ENCODE data around the gene IMPDH1. TPM values are rescaled to one million over a fixed set of nuclear protein-coding genes. Genes with fewer than 3 reads are reported as not detected.

The IMPDH1 gene
- total RNA-seq, 1 experiment from 2014 or later = 74.0 TPM

- CTCF ChIA-PET = interaction anchor here (0.6 kb wide), 1 partner anchor 24 kb away, joined by 3 read pairs; no protein-coding TSS in a partner anchor
- intact Hi-C loops (cut with micrococcal nuclease) = no loop called here
Observed at GRCh38 chr7:128450409-128450808, 40.6 kb upstream of the IMPDH1 start.

GRCh38 chr7:128448751-128449302, 39.0 kb upstream of the IMPDH1 start:
- TF ChIP-seq, protein P1, sequence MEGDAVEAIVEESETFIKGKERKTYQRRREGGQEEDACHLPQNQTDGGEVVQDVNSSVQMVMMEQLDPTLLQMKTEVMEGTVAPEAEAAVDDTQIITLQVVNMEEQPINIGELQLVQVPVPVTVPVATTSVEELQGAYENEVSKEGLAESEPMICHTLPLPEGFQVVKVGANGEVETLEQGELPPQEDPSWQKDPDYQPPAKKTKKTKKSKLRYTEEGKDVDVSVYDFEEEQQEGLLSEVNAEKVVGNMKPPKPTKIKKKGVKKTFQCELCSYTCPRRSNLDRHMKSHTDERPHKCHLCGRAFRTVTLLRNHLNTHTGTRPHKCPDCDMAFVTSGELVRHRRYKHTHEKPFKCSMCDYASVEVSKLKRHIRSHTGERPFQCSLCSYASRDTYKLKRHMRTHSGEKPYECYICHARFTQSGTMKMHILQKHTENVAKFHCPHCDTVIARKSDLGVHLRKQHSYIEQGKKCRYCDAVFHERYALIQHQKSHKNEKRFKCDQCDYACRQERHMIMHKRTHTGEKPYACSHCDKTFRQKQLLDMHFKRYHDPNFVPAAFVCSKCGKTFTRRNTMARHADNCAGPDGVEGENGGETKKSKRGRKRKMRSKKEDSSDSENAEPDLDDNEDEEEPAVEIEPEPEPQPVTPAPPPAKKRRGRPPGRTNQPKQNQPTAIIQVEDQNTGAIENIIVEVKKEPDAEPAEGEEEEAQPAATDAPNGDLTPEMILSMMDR (IDR thresholded peaks at IDR 0.05; ENCODE audit: unreplicated experiment) = no peak
- intact Hi-C loops (cut with micrococcal nuclease) = no loop called here
- DNase-seq (ENCODE audit: unreplicated experiment) = no peak
- no peaks in the 10 kb centered on the region for H3K36me3 Mint-ChIP-seq (ENCODE audit: insufficient read depth, unreplicated experiment)
- BruUV-seq (replicated peaks) = no TSS peak
- H3K27ac Mint-ChIP-seq (ENCODE audit: low read depth, unreplicated experiment) = no peak overlapping the region
- POLR2A ChIA-PET = no interaction called here
- H3K27me3 Mint-ChIP-seq (ENCODE audit: insufficient read depth, unreplicated experiment) = peaks cover 27% of the 10 kb centered on the region
- no peak overlapping the region for H3K4me3 Mint-ChIP-seq (ENCODE audit: unreplicated experiment)
- peaks cover 6% of the 10 kb centered on the region for H3K4me1 Mint-ChIP-seq (ENCODE audit: insufficient read depth, unreplicated experiment)
- CTCF ChIA-PET = interaction anchor here (1.3 to 2.3 kb wide), 2 partner anchors 11 to 21 kb away, joined by 3 to 25 read pairs; no protein-coding TSS in a partner anchor
- no peaks in the 10 kb centered on the region for H3K9me3 Mint-ChIP-seq (ENCODE audit: unreplicated experiment)

More at GRCh38 chr7:128450409-128450808, 40.6 kb upstream of the IMPDH1 start:
- Mint-ChIP-seq H3K36me3 (ENCODE audit: insufficient read depth, unreplicated experiment) (peaks cover 7% of the 10 kb centered on the region), H3K4me1 (ENCODE audit: insufficient read depth, unreplicated experiment) (peaks cover 10% of the 10 kb centered on the region), H3K4me3 (ENCODE audit: unreplicated experiment) (no peak overlapping the region), H3K9me3 (ENCODE audit: unreplicated experiment) (no peaks in the 10 kb centered on the region), H3K27ac (ENCODE audit: low read depth, unreplicated experiment) (no peak overlapping the region), H3K27me3 (ENCODE audit: insufficient read depth, unreplicated experiment) (peaks cover 27% of the 10 kb centered on the region)
- TF ChIP-seq, protein P1 (IDR thresholded peaks at IDR 0.05; ENCODE audit: unreplicated experiment) = no peak
- no TSS peak for BruUV-seq (replicated peaks)
- DNase-seq (ENCODE audit: unreplicated experiment) = no peak
- POLR2A ChIA-PET = no interaction called here

- CTCF ChIA-PET = interaction anchor here (0.6 to 2.3 kb wide), 5 partner anchors 12 to 49 kb away, joined by 3 to 25 read pairs (median 3); no protein-coding TSS in a partner anchor
- H3K27me3 Mint-ChIP-seq (ENCODE audit: insufficient read depth, unreplicated experiment) = peaks cover 26% of the 10 kb centered on the region
- no peak for DNase-seq (ENCODE audit: unreplicated experiment)
- POLR2A ChIA-PET = interaction anchor here (0.6 kb wide), 1 partner anchor 12 kb away, joined by 4 read pairs; no protein-coding TSS in a partner anchor
- H3K9me3 Mint-ChIP-seq (ENCODE audit: unreplicated experiment) = no peaks in the 10 kb centered on the region
- H3K4me1 Mint-ChIP-seq (ENCODE audit: insufficient read depth, unreplicated experiment) = peaks cover 6% of the 10 kb centered on the region
- TF ChIP-seq, protein P1 (IDR thresholded peaks at IDR 0.05; ENCODE audit: unreplicated experiment) = no peak
- no peak overlapping the region for H3K27ac Mint-ChIP-seq (ENCODE audit: low read depth, unreplicated experiment)
- BruUV-seq (replicated peaks) = no TSS peak
- no peak overlapping the region for H3K4me3 Mint-ChIP-seq (ENCODE audit: unreplicated experiment)
- intact Hi-C loops (cut with micrococcal nuclease) = no loop called here
- no peaks in the 10 kb centered on the region for H3K36me3 Mint-ChIP-seq (ENCODE audit: insufficient read depth, unreplicated experiment)
Observed at GRCh38 chr7:128447941-128448564, 38.3 kb upstream of the IMPDH1 start.

DNA sequence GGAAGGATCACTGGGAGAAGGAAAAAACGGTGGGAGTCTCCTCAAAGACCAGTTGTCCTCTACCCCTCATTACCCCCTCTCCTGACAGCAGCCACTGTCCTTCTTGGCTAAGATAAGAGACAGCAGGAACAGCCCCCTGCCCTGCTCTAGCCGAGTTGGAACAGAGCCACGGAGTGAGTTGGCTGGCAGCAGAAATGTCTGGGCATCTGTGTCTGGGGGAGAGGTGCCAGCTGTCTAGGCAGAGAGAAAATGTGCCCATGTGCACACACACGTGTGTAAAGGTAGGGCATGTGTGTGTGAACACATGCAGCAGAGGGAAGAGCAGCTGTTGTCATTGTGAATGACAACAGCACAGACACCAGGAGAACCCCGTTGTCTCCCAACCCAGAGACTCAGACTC, 36.5 kb upstream of the IMPDH1 start:
- BruUV-seq (replicated peaks) = no TSS peak
- peaks cover 9% of the 10 kb centered on the region for H3K27me3 Mint-ChIP-seq (ENCODE audit: insufficient read depth, unreplicated experiment)
- intact Hi-C loops (cut with micrococcal nuclease) = no loop called here
- POLR2A ChIA-PET = no interaction called here
- no peaks in the 10 kb centered on the region for H3K9me3 Mint-ChIP-seq (ENCODE audit: unreplicated experiment)
- no peaks in the 10 kb centered on the region for H3K4me1 Mint-ChIP-seq (ENCODE audit: insufficient read depth, unreplicated experiment)
- H3K4me3 Mint-ChIP-seq (ENCODE audit: unreplicated experiment) = no peak overlapping the region
- TF ChIP-seq, protein P1 (IDR thresholded peaks at IDR 0.05; ENCODE audit: unreplicated experiment) = no peak
- H3K36me3 Mint-ChIP-seq (ENCODE audit: insufficient read depth, unreplicated experiment) = no peaks in the 10 kb centered on the region
- H3K27ac Mint-ChIP-seq (ENCODE audit: low read depth, unreplicated experiment) = no peak overlapping the region
- DNase-seq (ENCODE audit: unreplicated experiment) = no peak
- CTCF ChIA-PET = interaction anchor here (1.2 to 1.5 kb wide), 2 partner anchors 14 to 18 kb away, joined by 4 to 5 read pairs; no protein-coding TSS in a partner anchor
